A549 treated with AZD9567 at 1 μM for 4 hours (cell line): ENCODE data around the gene B4GALT2. TPM values are rescaled to one million over a fixed set of nuclear protein-coding genes. Genes with fewer than 3 reads are reported as not detected.

Experiments used
- total RNA-seq: library from RNA; stranded (reverse); fragments of 200-300 nt; extraction: Qiagen RNA extraction; gene quantifications from 5 replicates; pipeline ENCODE4 v1.2.3, GENCODE V29; 2022; ENCODE audit not compliant: insufficient read depth

The B4GALT2 gene
- 61.7 to 66.5 TPM (median 65.7 TPM) in 5 replicates for total RNA-seq

GRCh38 chr1:43978551-43979260 is at the start of gene B4GALT2:
Gene B4GALT2, plus strand, starts transcription at chr1:43979210. Its CDS starts 1,951 bp downstream, at chr1:43981161.

GRCh38 chr1:43933386-43934100 is 45.5 kb upstream of the B4GALT2 start, which contains the start of gene ARTN:
Gene ARTN, plus strand, starts transcription at chr1:43933801. Its CDS starts 1,856 bp downstream, at chr1:43935657.

GRCh38 chr1:43946236-43947060 is 32.6 kb upstream of the B4GALT2 start, which contains the start of gene IPO13:
Gene IPO13, plus strand, starts transcription at chr1:43946950. Its CDS starts 651 bp downstream, at chr1:43947601.

GRCh38 chr1:43969746-43970466 is 9.1 kb upstream of the B4GALT2 start, which contains the start of gene DPH2:
Gene DPH2, plus strand, starts transcription at chr1:43970010. Its CDS starts 166 bp downstream, at chr1:43970176.

GRCh38 chr1:43974443-43975248 is 4.4 kb upstream of the B4GALT2 start, which contains the start of gene ATP6V0B:
Gene ATP6V0B, plus strand, starts transcription at chr1:43974960. Its CDS starts 81 bp downstream, at chr1:43975041.

DNA sequence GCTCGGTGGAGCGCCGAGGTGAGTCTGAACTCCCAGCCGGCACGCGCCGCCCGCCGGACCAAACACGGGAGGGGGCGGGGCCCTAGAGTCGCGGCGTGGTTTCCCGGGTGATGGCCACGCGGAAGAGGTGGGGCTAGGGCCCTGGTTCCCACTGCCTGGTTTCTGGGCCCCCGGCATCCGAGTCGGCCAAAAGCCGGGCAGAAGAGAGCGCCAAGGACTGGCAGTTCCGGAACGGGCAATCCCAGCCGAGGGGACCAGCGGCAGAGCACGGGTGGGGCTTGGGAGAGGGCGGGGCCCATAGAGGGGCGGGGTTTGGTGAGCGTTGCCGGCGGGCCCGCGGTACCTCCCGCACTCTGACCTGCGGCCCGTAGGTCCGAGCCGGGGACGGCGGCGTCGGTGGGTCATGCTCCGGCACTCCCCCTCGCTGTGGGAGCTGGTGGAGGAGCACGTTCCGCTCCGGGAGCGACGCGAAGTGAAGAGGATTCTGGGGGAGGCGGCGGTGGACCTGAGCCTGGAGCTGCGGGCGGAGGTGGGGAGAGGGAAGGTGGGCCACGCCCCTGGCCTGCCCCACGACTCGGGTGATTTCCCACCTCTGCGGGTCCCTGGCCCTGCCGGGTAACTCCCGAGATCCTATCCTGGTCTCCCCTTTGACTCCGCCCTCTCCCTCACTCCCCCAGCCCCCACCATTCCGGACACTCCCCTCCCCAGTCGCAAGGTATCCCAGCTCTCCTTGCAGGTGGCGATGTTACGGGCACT is 12.6 kb downstream of the B4GALT2 start, which contains the start of gene CCDC24:
CCDC24 (plus strand) TSS at position 124 of the 756 bp plus-strand sequence; CDS start at position 404, 280 bp downstream.

GRCh38 chr1:44031252-44032169 is 52.5 kb downstream of the B4GALT2 start, which contains the start of gene SLC6A9:
Gene SLC6A9, minus strand, starts transcription at chr1:44031462. Its CDS starts 7,185 bp downstream, at chr1:44024277.

Other genes with a start within 250 kb of the B4GALT2 start
- gene ARTN, start 45.4 kb upstream of the B4GALT2 start, total RNA-seq = 0.34 to 0.68 TPM (median 0.39 TPM) in 4 of 5 replicates, not detected in the other
- gene IPO13, start 32.3 kb upstream of the B4GALT2 start, total RNA-seq = 16.6 to 17.5 TPM (median 16.9 TPM) in 5 replicates
- gene DPH2, start 9.2 kb upstream of the B4GALT2 start, total RNA-seq = 36.3 to 42.1 TPM (median 41.0 TPM) in 5 replicates
- 78.9 to 162 TPM (median 145 TPM) in 5 replicates for gene ATP6V0B, start 4.2 kb upstream of the B4GALT2 start, total RNA-seq
- 2.5 to 9.1 TPM (median 8.4 TPM) in 5 replicates for gene CCDC24, start 12.4 kb downstream of the B4GALT2 start, total RNA-seq
- gene SLC6A9, start 52.3 kb downstream of the B4GALT2 start, total RNA-seq = 11.1 to 12.8 TPM (median 12.6 TPM) in 5 replicates
- gene KLF17, start 139.6 kb downstream of the B4GALT2 start, total RNA-seq = 0.27 to 2.1 TPM (median 0.35 TPM) in 5 replicates
- gene KLF18, start 162.4 kb downstream of the B4GALT2 start, total RNA-seq = 0.03 TPM in 2 of 5 replicates, not detected in the others
- 16.9 to 20.8 TPM (median 19.7 TPM) in 5 replicates for gene DMAP1, start 234.3 kb downstream of the B4GALT2 start, total RNA-seq